Measurements from ENCODE around the gene MAML1. TPM values are rescaled to one million over a fixed set of nuclear protein-coding genes. Genes with fewer than 3 reads are reported as not detected.
"Not testable (repeated sequence)": the region's sequence is repeated elsewhere in the genome, so short reads cannot be mapped to it uniquely, and the experiment has no call there.

The MAML1 gene
- total RNA-seq, 1 experiment from 2014 or later, result 14.2 TPM

GRCh38 chr5:179788193-179788854 is 55.7 kb downstream of the MAML1 start:
- in situ Hi-C loops (cut with HindIII; ENCODE audit: low sequenced_read_pairs), result no loop called here
- peak; percentile 71 for DNase-seq (ENCODE audit: low spot score)

GRCh38 chr5:179789278-179789677 is 56.7 kb downstream of the MAML1 start:
- in situ Hi-C loops (cut with HindIII; ENCODE audit: low sequenced_read_pairs); DNase-seq (ENCODE audit: low spot score): not testable (repeated sequence)

GRCh38 chr5:179791881-179792611 is 59.4 kb downstream of the MAML1 start:
- DNase-seq (ENCODE audit: low spot score), result no peak
- in situ Hi-C loops (cut with HindIII; ENCODE audit: low sequenced_read_pairs), result no loop called here

DNA sequence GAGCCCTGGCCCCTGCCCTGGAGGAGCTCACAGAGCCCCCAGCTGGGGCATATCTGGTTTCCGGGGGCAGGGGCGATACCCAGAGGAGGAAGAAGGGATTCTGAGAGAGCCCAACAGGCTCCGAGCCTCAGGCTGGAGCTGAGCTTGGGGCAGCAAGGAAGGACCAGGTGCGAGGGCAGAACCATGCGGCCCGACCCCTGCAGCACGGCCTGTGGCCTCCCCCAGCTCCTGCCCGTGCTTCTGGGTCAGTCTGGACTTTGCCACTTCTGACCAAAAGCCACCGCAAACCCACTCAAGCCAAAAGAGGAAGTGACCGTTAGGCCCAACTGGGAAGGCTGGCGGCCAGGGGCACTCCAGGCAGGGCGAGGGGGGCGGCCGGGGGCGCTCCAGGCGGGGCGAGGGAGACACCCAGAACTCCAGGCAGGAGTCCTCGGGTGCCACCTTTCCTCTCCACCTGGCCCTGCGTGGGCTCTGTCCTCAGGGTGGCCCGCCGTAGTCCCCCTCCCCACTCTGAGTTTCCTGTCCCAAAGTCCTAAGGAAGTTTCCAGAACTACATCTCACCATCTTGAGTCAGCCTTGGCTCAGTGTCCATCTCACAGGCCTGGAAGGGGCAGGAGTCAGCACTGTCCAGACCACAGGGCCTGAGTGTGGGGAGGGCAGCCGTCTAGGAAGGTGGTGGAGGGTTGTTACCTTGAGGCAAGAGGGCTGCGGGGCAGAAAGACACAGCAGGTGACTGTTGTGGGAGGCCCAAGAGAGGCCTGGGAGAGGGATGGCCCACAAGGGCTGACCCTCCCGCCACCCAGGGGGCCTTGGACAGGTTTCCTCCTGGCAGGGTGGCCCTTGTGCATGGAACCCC is 60.2 kb downstream of the MAML1 start:
- in situ Hi-C loops (cut with HindIII; ENCODE audit: low sequenced_read_pairs), result no loop called here
- no peak for DNase-seq (ENCODE audit: low spot score)

DNA sequence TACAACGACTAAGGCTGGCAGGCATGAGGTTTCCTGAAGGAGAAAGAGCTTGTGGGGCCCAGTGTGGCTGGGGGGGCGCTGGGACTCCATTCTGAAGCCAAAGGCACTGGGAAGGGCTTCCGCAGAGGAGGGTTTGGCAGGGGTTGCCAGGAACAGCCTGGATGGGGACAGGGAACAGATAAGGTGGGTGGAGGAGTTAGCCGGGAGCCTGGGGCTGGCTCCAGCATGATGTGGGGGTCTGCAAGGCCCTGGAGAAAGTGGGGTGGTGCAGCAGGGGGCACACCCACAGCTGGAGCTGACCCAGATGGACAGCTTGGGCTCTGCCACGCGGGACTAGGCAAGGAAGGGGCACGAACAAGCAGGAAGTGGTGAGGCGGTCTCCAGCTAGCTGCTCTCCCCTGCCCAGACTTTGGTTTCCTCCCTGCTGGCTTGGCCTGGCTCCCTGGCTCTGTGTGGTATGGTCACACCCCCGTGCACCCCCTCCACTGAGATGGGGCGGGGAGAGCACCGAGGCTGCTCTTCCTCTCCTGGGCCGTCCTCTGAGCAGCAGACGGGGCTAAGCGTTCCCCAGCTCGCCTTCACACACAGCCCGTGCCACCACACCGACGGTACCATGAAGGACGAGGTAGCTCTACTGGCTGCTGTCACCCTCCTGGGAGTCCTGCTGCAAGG is 61.0 kb downstream of the MAML1 start, which contains the start of gene LTC4S:
TSS of gene LTC4S (plus strand) at position 519 of the 672 bp plus-strand sequence. CDS start at position 614, 95 bp downstream.
- DNase-seq (ENCODE audit: low spot score), result peak; percentile 55
- in situ Hi-C loops (cut with HindIII; ENCODE audit: low sequenced_read_pairs), result no loop called here

DNA sequence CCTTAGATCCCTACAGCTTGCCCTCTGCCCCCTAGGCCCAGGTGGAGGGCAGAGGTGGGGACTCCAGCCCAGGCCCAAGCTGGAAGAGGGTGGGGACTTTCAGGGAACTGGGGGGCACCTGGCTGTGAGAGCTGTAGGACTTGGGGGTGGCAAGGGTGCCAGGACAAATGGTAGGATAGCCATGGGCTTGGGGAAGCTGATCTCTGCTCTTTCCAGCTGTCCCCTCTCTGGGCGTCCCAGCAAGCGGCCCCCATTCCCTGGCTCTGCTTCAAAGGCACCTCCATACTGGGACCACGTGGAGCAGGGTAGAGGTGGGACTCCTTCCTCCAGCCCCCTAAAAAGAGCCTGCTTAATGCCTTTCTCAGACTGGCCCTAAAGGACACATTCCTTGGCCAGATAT is 61.5 kb downstream of the MAML1 start:
- no peak for DNase-seq (ENCODE audit: low spot score)
- in situ Hi-C loops (cut with HindIII; ENCODE audit: low sequenced_read_pairs), result no loop called here

- in situ Hi-C loops (cut with HindIII; ENCODE audit: low sequenced_read_pairs), result no loop called here
- DNase-seq (ENCODE audit: low spot score), result no peak
Observed at GRCh38 chr5:179794575-179794974, 62.0 kb downstream of the MAML1 start.

DNA sequence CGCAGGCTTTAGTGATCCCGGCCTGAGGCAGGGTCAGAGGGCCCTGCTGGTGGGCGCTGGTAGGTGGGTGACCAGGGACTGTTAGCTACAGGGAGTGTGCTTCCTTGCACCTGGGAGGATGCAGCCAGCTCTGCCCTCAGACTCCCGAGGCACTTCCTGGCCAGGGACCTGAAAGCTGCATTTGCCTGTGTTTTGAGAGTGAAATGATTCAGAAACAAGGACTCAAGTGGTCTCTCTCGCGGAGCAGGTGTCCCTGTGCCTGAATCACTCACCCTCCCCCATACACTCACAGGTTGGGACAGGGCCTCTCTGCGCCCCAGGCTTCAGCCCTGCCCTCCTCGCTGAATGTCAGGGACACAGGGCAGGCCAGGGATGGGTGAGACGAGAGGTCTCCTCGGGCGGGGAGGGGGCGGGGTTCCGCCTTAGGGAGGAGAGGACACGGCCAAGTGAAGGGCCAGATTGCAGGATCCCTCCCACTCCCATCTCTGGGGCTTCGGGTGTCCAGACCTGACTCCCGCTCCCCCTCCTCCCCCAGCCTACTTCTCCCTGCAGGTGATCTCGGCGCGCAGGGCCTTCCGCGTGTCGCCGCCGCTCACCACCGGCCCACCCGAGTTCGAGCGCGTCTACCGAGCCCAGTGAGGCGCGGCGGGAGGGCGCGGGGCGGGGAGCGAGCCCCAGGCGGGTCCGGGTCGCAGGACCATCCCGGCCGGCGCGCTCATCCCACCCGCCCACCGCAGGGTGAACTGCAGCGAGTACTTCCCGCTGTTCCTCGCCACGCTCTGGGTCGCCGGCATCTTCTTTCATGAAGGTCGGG is 62.6 kb downstream of the MAML1 start:
- in situ Hi-C loops (cut with HindIII; ENCODE audit: low sequenced_read_pairs), result no loop called here
- peak; percentile 50 for DNase-seq (ENCODE audit: low spot score)

DNA sequence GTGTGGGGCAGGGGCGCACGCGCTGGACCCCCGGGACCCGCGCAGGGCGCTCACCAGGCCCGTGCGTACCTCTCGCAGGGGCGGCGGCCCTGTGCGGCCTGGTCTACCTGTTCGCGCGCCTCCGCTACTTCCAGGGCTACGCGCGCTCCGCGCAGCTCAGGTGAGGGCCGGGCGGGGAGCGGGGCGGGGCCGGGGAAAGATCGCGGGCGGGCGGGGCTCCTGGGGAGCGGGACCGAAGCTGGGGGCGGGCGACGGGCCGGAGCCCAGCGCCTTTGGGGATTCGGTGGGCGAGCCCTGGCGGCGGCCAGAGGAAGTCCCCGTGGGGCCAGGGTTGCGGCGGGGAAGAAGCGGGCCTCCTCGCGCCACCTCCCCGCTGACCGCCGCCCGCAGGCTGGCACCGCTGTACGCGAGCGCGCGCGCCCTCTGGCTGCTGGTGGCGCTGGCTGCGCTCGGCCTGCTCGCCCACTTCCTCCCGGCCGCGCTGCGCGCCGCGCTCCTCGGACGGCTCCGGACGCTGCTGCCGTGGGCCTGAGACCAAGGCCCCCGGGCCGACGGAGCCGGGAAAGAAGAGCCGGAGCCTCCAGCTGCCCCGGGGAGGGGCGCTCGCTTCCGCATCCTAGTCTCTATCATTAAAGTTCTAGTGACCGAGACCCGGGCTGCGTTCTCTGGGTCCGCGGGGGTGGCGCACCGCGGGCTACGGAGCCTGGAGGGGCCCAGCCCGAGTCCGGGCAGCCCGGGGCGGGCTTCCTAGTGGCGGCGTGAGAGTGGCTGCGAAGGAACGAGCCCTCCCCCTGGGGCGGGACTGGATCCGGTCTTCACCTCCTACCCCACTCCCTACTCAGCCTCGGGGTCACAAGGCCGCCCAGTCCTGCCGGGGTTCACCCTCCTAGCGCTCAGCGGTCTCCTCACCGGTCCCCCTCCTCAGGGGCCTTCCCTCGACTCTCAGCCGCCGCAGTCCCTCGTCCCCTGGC is 63.5 kb downstream of the MAML1 start:
- DNase-seq (ENCODE audit: low spot score), result peak; percentile 65
- in situ Hi-C loops (cut with HindIII; ENCODE audit: low sequenced_read_pairs), result no loop called here

GRCh38 chr5:179796877-179797608 is 64.4 kb downstream of the MAML1 start:
- in situ Hi-C loops (cut with HindIII; ENCODE audit: low sequenced_read_pairs), result no loop called here
- DNase-seq (ENCODE audit: low spot score), result no peak

GRCh38 chr5:179797741-179798140 is 65.1 kb downstream of the MAML1 start:
- in situ Hi-C loops (cut with HindIII; ENCODE audit: low sequenced_read_pairs), result no loop called here
- no peak for DNase-seq (ENCODE audit: low spot score)

- in situ Hi-C loops (cut with HindIII; ENCODE audit: low sequenced_read_pairs), result no loop called here
- no peak for DNase-seq (ENCODE audit: low spot score)
Observed at GRCh38 chr5:179798144-179798770, 65.6 kb downstream of the MAML1 start.

- DNase-seq (ENCODE audit: low spot score), result no peak
- in situ Hi-C loops (cut with HindIII; ENCODE audit: low sequenced_read_pairs), result no loop called here
Observed at GRCh38 chr5:179798771-179799643, 66.4 kb downstream of the MAML1 start.

- no peak for DNase-seq (ENCODE audit: low spot score)
- in situ Hi-C loops (cut with HindIII; ENCODE audit: low sequenced_read_pairs), result no loop called here
Observed at GRCh38 chr5:179799644-179799973, 67.0 kb downstream of the MAML1 start.

DNA sequence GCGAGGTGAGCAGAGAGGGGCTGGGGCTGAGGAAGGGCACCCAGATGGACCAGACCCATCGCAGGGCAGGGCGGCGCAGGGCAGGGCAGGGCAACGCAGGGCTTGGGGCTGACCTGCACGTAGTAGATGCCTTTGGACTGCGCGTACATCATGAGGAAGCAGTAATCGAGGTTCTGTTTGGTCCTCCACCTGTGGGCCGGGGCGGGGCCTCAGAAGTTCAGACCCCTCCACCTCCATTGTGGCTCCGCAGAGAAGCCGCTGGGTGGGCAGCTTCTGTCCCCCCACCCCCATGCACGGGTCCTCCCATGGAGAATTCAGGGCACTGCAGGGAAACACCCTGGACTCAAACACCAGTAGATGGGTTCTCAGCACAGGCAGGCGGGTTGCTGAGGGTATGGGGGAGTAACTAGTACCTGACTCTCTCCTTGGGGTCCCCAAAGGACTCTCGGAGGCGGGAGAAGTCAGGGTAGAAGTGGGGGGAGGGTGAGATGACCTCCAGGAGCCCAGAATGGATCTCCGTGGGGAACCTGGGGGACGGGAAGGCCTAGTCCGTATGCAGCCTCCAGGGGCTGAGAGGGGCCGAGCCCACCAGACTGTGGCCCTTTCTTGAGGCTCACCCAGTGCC is 67.6 kb downstream of the MAML1 start:
- in situ Hi-C loops (cut with HindIII; ENCODE audit: low sequenced_read_pairs), result no loop called here
- DNase-seq (ENCODE audit: low spot score), result no peak

Data from G401 (cell line).